Large intestine (tissue), 3 donors: ENCODE results near the gene SFXN5. TPM values are rescaled to one million over a fixed set of nuclear protein-coding genes. Genes with fewer than 3 reads are reported as not detected.

Source experiments
- DNase-seq, 2 donors: peaks; one replicate each; pipeline versions ENCODE4 v3.0.0 to v3.0.0-alpha.2; 2013
- H3K27ac ChIP-seq: one replicate; pipeline ENCODE4 v1.5.1; 2013; ENCODE audit warnings: low read length
- H3K27me3 ChIP-seq: 2 replicates; pipeline ENCODE4 v1.6.1; 2013; ENCODE audit warnings: low read length; ENCODE audit not compliant: control insufficient read depth, insufficient read depth
- H3K36me3 ChIP-seq: 2 replicates; pipeline ENCODE4 v1.6.1; 2013; ENCODE audit warnings: low read length; ENCODE audit not compliant: control insufficient read depth, insufficient read depth
- H3K4me1 ChIP-seq: one replicate; pipeline ENCODE4 v1.6.1; 2013; ENCODE audit warnings: low read length; ENCODE audit not compliant: control insufficient read depth, insufficient read depth
- H3K4me3 ChIP-seq: one replicate; pipeline ENCODE4 v1.5.1; 2013; ENCODE audit warnings: low read length
- H3K9me3 ChIP-seq: one replicate; pipeline ENCODE4 v1.6.1; 2013; ENCODE audit warnings: mild to moderate bottlenecking, low read depth, low read length, moderate library complexity; ENCODE audit not compliant: control insufficient read depth
- WGBS: methylation state at CpG from one replicate; pipeline ENCODE4 v1.1.5; 2013; ENCODE audit warnings: low lambda C conversion rate; ENCODE audit not compliant: insufficient coverage; 5-methylcytosine and 5-hydroxymethylcytosine counted together
- polyA plus RNA-seq: library from polyadenylated mRNA; unstranded; fragments of 120-200 nt; gene quantifications from one replicate; pipeline ENCODE4 v1.2.1, GENCODE V29; 2013

SFXN5 gene
- polyA plus RNA-seq, 1 donor = 20.0 TPM

DNA sequence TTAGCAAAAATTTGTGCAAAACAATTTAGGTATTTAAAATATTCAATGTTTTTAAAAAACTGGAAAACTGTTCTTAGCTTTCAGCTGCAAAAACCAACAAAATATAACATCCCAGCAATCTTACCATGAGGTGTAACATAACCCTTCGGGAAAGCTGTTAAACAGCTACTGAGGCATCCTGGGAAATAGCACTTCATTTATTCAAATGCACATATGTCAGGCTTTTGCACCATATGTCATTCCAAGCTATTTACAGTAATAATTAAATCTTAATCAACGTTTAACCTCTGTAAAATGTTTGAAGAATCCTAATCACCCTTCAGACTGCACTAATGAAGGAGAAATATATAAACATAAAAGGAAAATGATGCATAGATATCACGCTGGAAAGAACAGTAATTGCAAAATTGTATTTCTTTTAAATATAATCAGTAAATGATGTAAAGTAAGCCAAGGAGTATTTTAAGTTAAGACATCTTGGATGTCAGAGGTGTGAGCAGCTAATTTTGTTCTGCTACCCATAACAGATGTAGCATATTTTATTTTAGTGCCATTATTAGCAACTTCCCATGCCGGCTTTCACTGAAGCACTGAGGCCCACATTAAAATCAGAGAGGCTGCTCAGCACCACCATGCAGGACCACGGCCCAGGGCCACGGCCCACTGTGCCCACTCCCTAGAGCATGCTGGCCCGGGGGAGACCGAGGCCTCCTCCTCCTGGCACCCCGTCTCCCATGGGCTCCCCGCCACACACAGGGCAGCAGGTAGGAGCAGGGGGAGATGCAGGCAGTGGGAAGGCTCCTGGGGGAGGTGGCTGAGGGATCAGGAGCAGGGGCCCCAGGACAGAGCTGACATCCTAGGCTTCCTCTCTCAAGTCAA, 123.3 kb downstream of the SFXN5 start:
- Histone ChIP-seq H3K27ac (no peak overlapping the region), H3K4me3 (no peak overlapping the region), H3K36me3 (peaks cover 2% of the 10 kb centered on the region), H3K4me1 (no peaks in the 10 kb centered on the region), H3K9me3 (no peaks in the 10 kb centered on the region), H3K27me3 (no peaks in the 10 kb centered on the region)
- 68% methylated on average over 2 of the region's 10 CpGs for WGBS
- DNase-seq = no peak

DNA sequence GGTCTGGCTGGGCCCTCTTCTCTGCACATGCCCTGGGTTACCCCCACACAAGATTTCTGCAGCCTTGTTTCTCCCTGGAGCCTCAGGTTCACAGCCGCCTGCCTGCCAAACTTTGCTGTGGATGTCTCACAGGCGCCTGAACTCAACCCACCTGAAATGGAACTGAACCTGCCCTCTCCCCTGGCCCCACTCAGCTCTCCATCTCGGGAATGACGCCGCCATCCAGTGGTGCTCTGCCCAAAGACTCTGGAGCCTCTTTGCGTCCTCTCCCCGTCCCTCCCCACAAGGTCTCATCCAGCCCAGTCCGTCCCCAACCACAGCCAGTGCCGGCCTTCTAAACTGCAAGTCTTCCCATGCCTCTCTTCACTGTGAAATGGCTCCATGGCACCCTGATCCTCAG, 125.0 kb downstream of the SFXN5 start:
- Histone ChIP-seq H3K27me3 (no peaks in the 10 kb centered on the region), H3K4me1 (no peaks in the 10 kb centered on the region), H3K36me3 (peaks cover 2% of the 10 kb centered on the region), H3K9me3 (no peaks in the 10 kb centered on the region), H3K4me3 (no peak overlapping the region), H3K27ac (no peak overlapping the region)
- WGBS = no CpG with 5 or more reads among the region's 9 CpGs
- no peak for DNase-seq

DNA sequence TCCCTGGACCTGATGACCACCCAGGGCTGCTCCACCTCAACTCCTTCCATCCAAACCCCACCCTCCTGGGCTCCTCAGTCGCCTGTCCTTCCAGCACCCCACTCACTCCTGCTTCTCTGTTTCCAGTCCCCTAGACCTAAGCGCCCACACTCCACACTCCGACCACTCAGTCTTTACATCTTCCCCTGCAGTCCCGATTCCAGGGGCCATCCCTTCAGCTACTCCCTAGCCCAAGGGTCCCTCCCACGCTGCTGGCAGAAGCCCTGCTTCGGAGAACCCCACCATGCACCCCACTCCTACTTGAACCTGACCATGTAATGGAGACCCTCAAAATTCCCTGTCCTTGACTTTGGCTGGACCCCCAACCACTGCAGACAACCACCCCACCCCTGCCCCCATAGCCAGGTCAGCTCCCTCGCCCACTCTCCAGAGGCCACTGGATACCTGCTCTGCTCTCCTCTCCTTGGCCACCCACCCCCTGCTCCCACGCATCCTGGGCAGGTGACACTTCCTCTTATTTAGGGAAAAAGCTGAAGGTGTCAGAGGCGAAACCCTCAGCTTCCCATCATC, 126.0 kb downstream of the SFXN5 start:
- no CpG with 5 or more reads among the region's 9 CpGs for WGBS
- Histone ChIP-seq H3K27me3 (no peaks in the 10 kb centered on the region), H3K4me3 (no peak overlapping the region), H3K4me1 (no peaks in the 10 kb centered on the region), H3K36me3 (peaks cover 2% of the 10 kb centered on the region), H3K9me3 (no peaks in the 10 kb centered on the region), H3K27ac (no peak overlapping the region)
- no peak for DNase-seq

DNA sequence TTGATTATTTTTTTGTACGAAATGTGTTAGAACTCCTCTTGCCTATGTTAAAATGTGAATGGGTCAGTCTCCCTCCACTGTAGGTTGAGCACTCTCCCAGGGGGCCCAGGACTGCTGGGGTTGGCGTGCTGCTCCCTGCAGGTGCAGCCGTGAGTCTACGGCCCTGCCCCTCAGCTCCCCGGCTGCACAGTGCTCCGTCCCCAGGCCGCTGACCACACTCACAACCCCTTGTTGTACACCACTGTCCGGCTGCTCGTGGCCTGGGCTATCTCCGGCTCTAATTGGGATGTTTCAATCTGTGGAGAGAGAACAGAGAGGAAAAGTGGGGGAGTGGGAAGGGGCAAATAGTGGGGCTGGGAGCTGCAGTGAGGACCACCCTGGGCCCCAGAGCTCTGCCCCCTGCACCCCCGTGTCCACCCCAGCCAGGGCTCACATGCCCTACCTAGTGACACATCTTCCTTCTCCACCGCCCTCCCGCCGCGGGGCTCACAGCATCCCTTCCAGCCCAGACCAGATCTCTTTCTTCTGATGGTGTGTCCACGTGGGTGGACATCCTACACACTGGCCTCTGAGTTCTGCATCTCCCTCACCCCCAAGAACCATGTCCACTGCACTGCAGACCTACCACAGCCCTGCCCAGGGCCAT, 126.6 kb downstream of the SFXN5 start:
- no peaks in the 10 kb centered on the region for H3K9me3 ChIP-seq
- WGBS = no CpG with 5 or more reads among the region's 16 CpGs
- H3K36me3 ChIP-seq = peaks cover 2% of the 10 kb centered on the region
- no peak for DNase-seq
- no peak overlapping the region for H3K4me3 ChIP-seq
- H3K4me1 ChIP-seq = no peaks in the 10 kb centered on the region
- H3K27me3 ChIP-seq = no peaks in the 10 kb centered on the region
- H3K27ac ChIP-seq = no peak overlapping the region

DNA sequence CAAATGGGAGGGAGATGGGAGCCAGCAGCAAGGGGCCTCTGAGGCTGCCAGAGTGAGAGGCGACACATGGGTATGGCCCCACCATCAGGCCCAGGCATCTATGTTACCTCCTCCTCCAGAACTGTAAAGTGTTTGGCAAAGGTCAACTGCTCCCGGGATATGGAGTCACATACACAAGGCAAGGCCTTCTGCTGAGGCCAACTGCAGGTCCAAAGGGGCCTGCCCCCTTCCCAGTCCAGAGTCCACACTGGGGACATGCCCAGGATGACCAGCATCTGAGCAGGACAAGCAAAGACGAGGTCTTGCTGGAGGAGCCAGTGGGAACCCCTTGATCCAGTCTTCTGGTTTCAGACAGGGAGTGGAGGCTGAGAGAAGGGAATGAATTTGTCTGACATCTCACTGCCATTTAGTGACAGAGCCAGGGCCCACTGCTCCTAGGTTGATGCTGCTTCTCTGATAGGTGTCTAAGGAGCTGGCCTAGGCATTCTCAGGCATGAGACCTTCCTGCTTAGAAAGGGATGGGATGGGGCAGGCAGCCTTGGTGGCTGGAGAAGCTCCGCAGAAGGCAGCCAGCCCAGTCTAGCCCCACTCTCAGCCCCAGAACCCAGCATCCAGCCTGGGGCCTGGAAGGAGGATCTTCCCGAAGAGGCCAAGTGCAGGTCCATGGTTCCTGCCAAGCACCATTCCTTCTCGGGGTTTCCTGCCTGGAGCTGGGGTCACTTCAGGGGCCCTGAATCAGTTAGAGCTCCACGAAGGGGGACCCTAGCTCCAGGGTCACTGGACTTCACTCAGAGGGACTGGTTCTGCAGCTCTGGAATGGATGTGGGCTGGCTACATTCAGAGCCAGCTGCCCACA, 127.7 kb downstream of the SFXN5 start:
- WGBS = no CpG with 5 or more reads among the region's 7 CpGs
- peak in 1 of 2 donors; percentile 33 for DNase-seq

DNA sequence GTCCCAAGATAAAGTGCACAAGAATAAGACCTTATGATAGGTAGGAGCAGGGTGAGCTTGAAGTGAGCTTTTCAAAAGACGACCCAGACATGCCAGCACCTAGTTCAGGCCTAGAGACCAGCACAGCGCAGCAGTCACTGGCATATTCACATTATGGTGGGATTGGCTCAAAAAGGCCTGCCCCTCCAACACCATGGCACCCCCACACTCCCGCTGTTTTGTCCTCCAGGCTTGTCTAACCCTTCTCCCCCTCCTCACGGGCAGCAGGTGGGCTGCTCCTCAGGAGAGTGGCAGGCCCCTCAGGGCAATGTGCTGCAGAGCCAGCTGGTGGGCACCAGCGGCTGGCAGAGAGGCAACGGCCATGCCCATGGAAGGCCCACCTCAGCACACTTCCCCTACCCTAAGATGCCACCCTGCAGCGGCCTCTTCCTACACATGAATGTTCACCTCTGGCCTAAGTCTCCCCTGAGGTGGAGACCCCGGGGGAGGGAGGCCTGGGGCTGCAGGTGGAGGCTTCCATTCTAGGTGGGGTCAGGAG, 128.6 kb downstream of the SFXN5 start:
- no CpG with 5 or more reads among the region's 8 CpGs for WGBS
- peaks cover 3% of the 10 kb centered on the region for H3K36me3 ChIP-seq
- H3K4me3 ChIP-seq = no peak overlapping the region
- no peaks in the 10 kb centered on the region for H3K27me3 ChIP-seq
- H3K27ac ChIP-seq = no peak overlapping the region
- H3K4me1 ChIP-seq = no peaks in the 10 kb centered on the region
- H3K9me3 ChIP-seq = no peaks in the 10 kb centered on the region
- no peak for DNase-seq

More for the DNA sequence above, 127.7 kb downstream of the SFXN5 start:
- Histone ChIP-seq H3K4me3 (no peak overlapping the region), H3K36me3 (peaks cover 3% of the 10 kb centered on the region), H3K9me3 (no peaks in the 10 kb centered on the region), H3K27ac (no peak overlapping the region), H3K27me3 (no peaks in the 10 kb centered on the region), H3K4me1 (no peaks in the 10 kb centered on the region)

DNA sequence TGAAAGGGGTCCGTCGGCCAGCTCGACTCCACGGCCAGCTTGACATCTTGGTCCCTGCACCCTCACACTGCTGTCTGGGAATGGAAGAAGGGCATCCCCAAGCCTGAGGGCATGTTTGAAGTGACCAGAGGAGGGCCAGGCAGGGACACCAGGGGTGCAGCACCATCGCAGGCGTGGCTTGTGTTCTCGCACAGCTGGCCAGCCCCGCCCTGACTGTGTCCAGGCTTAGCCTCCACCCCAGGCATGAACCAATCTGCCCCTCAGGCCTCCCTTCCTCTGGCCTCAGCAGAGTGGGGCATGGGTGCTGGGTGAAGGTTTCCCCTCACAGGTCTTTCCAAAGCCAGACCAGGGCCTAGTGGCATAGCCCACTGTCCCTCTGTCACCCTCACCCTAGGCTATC, 129.2 kb downstream of the SFXN5 start:
- WGBS = no CpG with 5 or more reads among the region's 8 CpGs
- no peak overlapping the region for H3K27ac ChIP-seq
- no peaks in the 10 kb centered on the region for H3K9me3 ChIP-seq
- H3K36me3 ChIP-seq = peaks cover 3% of the 10 kb centered on the region
- no peak overlapping the region for H3K4me3 ChIP-seq
- DNase-seq = no peak
- H3K27me3 ChIP-seq = no peaks in the 10 kb centered on the region
- no peaks in the 10 kb centered on the region for H3K4me1 ChIP-seq

DNA sequence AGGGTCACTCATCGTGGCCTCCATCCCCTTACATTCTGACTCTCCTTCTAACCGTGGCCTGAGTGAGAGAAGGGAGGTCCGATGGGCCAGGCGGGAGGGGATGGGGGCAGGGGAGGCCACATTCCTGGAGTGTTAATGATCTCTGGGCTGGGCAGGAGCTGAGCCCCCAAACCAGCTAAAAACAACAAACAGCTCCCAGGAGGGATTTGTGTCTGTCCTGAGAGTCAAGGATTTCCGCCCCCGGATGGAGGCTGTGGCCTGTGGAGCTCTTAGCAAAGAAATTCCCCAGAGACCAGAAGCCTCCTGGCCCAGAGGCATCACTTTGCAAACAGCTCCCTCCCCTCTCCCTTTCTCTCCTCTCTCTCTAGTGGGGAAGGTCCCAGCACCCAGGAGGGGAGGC, 130.7 kb downstream of the SFXN5 start:
- Histone ChIP-seq H3K4me1 (no peaks in the 10 kb centered on the region), H3K36me3 (peaks cover 3% of the 10 kb centered on the region), H3K4me3 (no peak overlapping the region), H3K9me3 (no peaks in the 10 kb centered on the region), H3K27me3 (no peaks in the 10 kb centered on the region), H3K27ac (no peak overlapping the region)
- no CpG with 5 or more reads among the region's 6 CpGs for WGBS
- no peak for DNase-seq

DNA sequence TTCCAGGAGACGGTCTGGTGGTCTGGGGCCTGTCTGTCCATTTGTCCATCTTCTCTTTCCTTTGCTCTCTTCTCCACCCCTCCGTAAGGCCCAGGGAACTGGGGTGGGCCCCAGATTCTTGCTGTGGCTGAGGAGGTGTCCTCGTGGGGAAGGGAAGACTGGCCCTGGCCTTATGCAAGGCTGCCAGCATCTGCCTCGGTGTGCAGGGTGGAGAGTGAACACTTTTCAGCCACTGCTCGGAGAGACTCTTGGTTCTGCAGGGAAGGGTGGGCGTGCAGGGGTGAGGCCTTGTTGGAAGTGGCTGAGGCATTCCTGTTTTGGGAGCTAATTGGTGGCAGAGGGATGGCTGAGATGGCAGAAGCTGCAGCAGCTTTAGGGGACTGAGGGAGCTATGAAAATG, 131.2 kb downstream of the SFXN5 start:
- H3K9me3 ChIP-seq = no peaks in the 10 kb centered on the region
- no peak overlapping the region for H3K27ac ChIP-seq
- DNase-seq = no peak
- no CpG with 5 or more reads among the region's 6 CpGs for WGBS
- no peak overlapping the region for H3K4me3 ChIP-seq
- no peaks in the 10 kb centered on the region for H3K27me3 ChIP-seq
- no peaks in the 10 kb centered on the region for H3K4me1 ChIP-seq
- H3K36me3 ChIP-seq = peaks cover 3% of the 10 kb centered on the region

DNA sequence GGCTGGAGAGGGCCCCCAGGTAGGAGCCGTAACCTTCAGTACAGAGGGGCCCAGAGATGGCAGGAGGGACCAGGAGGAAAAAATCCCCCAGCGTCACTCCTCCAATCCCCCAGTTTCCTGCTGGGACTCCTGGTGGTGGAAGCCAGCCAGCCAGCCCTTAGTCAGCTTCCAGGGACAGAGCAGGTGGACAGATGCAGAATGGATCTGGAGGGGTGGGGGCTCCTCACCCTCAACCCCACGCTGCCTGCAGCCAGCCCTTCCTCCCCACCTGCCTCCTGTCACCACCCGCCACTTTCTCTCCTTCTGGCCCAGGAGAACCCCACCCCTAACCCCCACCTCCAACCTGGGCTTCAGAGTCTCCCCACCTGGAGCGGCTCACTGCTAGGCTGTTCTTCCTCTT, 133.1 kb downstream of the SFXN5 start:
- WGBS = no CpG with 5 or more reads among the region's 5 CpGs
- no peak for DNase-seq

More for the DNA sequence above, 133.1 kb downstream of the SFXN5 start:
- no peaks in the 10 kb centered on the region for H3K27me3 ChIP-seq
- no peak overlapping the region for H3K27ac ChIP-seq
- peaks cover 4% of the 10 kb centered on the region for H3K9me3 ChIP-seq
- peaks cover 14% of the 10 kb centered on the region for H3K4me1 ChIP-seq
- H3K4me3 ChIP-seq = no peak overlapping the region
- peaks cover 2% of the 10 kb centered on the region for H3K36me3 ChIP-seq
